H9 (cell line): ENCODE results near the gene VPS41. TPM values are rescaled to one million over a fixed set of nuclear protein-coding genes. Genes with fewer than 3 reads are reported as not detected.

Source experiments
- DNase-seq: peaks from one replicate; pipeline ENCODE4 v3.0.0-alpha.2; 2017
- H2AFZ ChIP-seq: one replicate; pipeline ENCODE4 v1.6.1; 2013; ENCODE audit warnings: mild to moderate bottlenecking, low read length, control low read depth, moderate library complexity
- H2AK5ac ChIP-seq: 2 replicates; pipeline ENCODE4 v1.6.1; 2013; ENCODE audit warnings: low read length, control low read depth, mixed read lengths; ENCODE audit not compliant: insufficient read length
- H2BK120ac ChIP-seq: one replicate; pipeline ENCODE4 v1.6.1; 2013; ENCODE audit warnings: low read depth, mild to moderate bottlenecking, low read length, control low read depth, inconsistent platforms; ENCODE audit not compliant: poor library complexity, severe bottlenecking
- H2BK12ac ChIP-seq: 2 replicates; pipeline ENCODE4 v1.6.1; 2013; ENCODE audit warnings: low read length, control low read depth, mixed read lengths, low read depth; ENCODE audit not compliant: insufficient read length
- H2BK15ac ChIP-seq: 2 replicates; pipeline ENCODE4 v1.6.1; 2013; ENCODE audit warnings: low read depth, low read length, control low read depth
- H2BK20ac ChIP-seq: one replicate; pipeline ENCODE4 v1.6.1; 2013; ENCODE audit warnings: low read depth, mild to moderate bottlenecking, low read length, control low read depth, inconsistent platforms; ENCODE audit not compliant: poor library complexity, severe bottlenecking
- H2BK5ac ChIP-seq: 2 replicates; pipeline ENCODE4 v1.6.1; 2013; ENCODE audit warnings: low read length, control low read depth, mixed read lengths; ENCODE audit not compliant: insufficient read length
- H3K14ac ChIP-seq: 2 replicates; pipeline ENCODE4 v1.6.1; 2013; ENCODE audit warnings: low read length, control low read depth; ENCODE audit not compliant: insufficient read depth
- H3K18ac ChIP-seq: 2 replicates; pipeline ENCODE4 v1.6.1; 2013; ENCODE audit warnings: low read depth, mild to moderate bottlenecking, mixed read lengths, low read length, control low read depth; ENCODE audit not compliant: insufficient read length
- H3K23ac ChIP-seq: 2 replicates; pipeline ENCODE4 v1.6.1; 2013; ENCODE audit warnings: low read length, control low read depth, mixed read lengths, low read depth; ENCODE audit not compliant: insufficient read length
- H3K23me2 ChIP-seq: 2 replicates; pipeline ENCODE4 v1.6.1; 2013; ENCODE audit warnings: low read depth, mild to moderate bottlenecking, mixed read lengths, low read length, control low read depth; ENCODE audit not compliant: insufficient read length, poor library complexity, severe bottlenecking
- H3K27ac ChIP-seq: 2 replicates; pipeline ENCODE4 v1.5.1; 2013; ENCODE audit warnings: low read length, control low read depth, mixed read lengths, low read depth; ENCODE audit not compliant: insufficient read length
- H3K27me3 ChIP-seq: 2 replicates; pipeline ENCODE4 v1.6.1; 2013; ENCODE audit warnings: low read length, control low read depth, inconsistent platforms; ENCODE audit not compliant: insufficient read depth
- H3K4ac ChIP-seq: 2 replicates; pipeline ENCODE4 v1.6.1; 2013; ENCODE audit warnings: low read depth, mild to moderate bottlenecking, control low read depth, inconsistent platforms, low read length, moderate library complexity
- H3K4me1 ChIP-seq: 2 replicates; pipeline ENCODE4 v1.6.1; 2013; ENCODE audit warnings: low read length, control low read depth, inconsistent platforms; ENCODE audit not compliant: insufficient read depth
- H3K4me2 ChIP-seq: 2 replicates; pipeline ENCODE4 v1.6.1; 2013; ENCODE audit warnings: low read length, control low read depth, mixed read lengths; ENCODE audit not compliant: insufficient read length, insufficient read depth
- H3K56ac ChIP-seq: 2 replicates; pipeline ENCODE4 v1.6.1; 2013; ENCODE audit warnings: low read depth, mild to moderate bottlenecking, mixed read lengths, low read length, control low read depth; ENCODE audit not compliant: insufficient read length
- H3K79me1 ChIP-seq: 2 replicates; pipeline ENCODE4 v1.6.1; 2013; ENCODE audit warnings: low read depth, mild to moderate bottlenecking, moderate library complexity, low read length, control low read depth, inconsistent platforms; ENCODE audit not compliant: insufficient read depth, poor library complexity, severe bottlenecking
- H3K79me2 ChIP-seq: 2 replicates; pipeline ENCODE4 v1.6.1; 2013; ENCODE audit warnings: low read length, control low read depth, inconsistent platforms; ENCODE audit not compliant: insufficient read depth
- H3K9ac ChIP-seq: 2 replicates; pipeline ENCODE4 v1.6.1; 2013; ENCODE audit warnings: low read length, control low read depth, mixed read lengths; ENCODE audit not compliant: insufficient read length; ENCODE audit errors: extremely low read depth
- H3K9me3 ChIP-seq: one replicate; pipeline ENCODE4 v1.6.1; 2013; ENCODE audit warnings: low read depth, low read length, inconsistent platforms; ENCODE audit not compliant: control insufficient read depth
- H3T11ph ChIP-seq: one replicate; pipeline ENCODE4 v1.6.1; 2013; ENCODE audit warnings: mild to moderate bottlenecking, low read length, control low read depth, inconsistent platforms
- H4K20me1 ChIP-seq: one replicate; pipeline ENCODE4 v1.6.1; 2013; ENCODE audit not compliant: control insufficient read depth, insufficient read length, insufficient read depth
- H4K5ac ChIP-seq: 2 replicates; pipeline ENCODE4 v1.6.1; 2013; ENCODE audit warnings: low read depth, mild to moderate bottlenecking, mixed read lengths, low read length, control low read depth; ENCODE audit not compliant: insufficient read length
- H4K8ac ChIP-seq: replicated peaks from 2 replicates; pipeline ENCODE4 v1.6.1; 2013; ENCODE audit warnings: low read length, control low read depth, mixed read lengths, low read depth; ENCODE audit not compliant: insufficient read length
- H4K91ac ChIP-seq: 2 replicates; pipeline ENCODE4 v1.6.1; 2013; ENCODE audit warnings: low read depth, mild to moderate bottlenecking, moderate library complexity, mixed read lengths, low read length, control low read depth; ENCODE audit not compliant: insufficient read length
- H3K27ac Mint-ChIP-seq, 3 experiments: 2 replicates in 2 of 3; 3 replicates in 1 of 3; pipeline ENCODE4 v1.8.0; 2020 to 2021; ENCODE audit warnings: mixed read lengths in 3 of 3, mild to moderate bottlenecking in 1 of 3, moderate library complexity in 1 of 3
- H3K27me3 Mint-ChIP-seq: 2 replicates; pipeline ENCODE4 v1.8.0; 2021; ENCODE audit warnings: low read depth, mild to moderate bottlenecking, moderate library complexity, mixed read lengths
- H3K36me3 Mint-ChIP-seq, 3 experiments: 2 replicates in 2 of 3; 3 replicates in 1 of 3; pipeline ENCODE4 v1.8.0; 2020 to 2021; ENCODE audit warnings: low read depth in 3 of 3, mixed read lengths in 3 of 3; ENCODE audit not compliant: insufficient read depth in 1 of 3
- H3K4me1 Mint-ChIP-seq, 2 experiments: 2 replicates each; pipeline ENCODE4 v1.8.0; 2020; ENCODE audit warnings: mixed read lengths in 2 of 2
- H3K4me3 Mint-ChIP-seq, 2 experiments: 2 replicates in 1 of 2; 3 replicates in 1 of 2; pipeline ENCODE4 v1.8.0; 2020 to 2021; ENCODE audit warnings: mild to moderate bottlenecking in 2 of 2, mixed read lengths in 2 of 2, moderate library complexity in 1 of 2
- H3K9me3 Mint-ChIP-seq, 2 experiments: 2 replicates in 1 of 2; 3 replicates in 1 of 2; pipeline ENCODE4 v1.8.0; 2020; ENCODE audit warnings: mild to moderate bottlenecking in 2 of 2, mixed read lengths in 2 of 2, moderate library complexity in 1 of 2
- CTCF ChIP-seq: fragments of 200-600 bp; sonication (generic); conservative IDR thresholded peaks from 3 replicates; pipeline ENCODE4 v1.8.0; 2021; ENCODE audit warnings: antibody characterized with exemption, mild to moderate bottlenecking
- WGBS: extraction: QIAGEN DNeasy Blood & Tissue Kit; methylation state at CpG from one replicate; pipeline ENCODE4 v1.1.7; 2013; ENCODE audit warnings: missing lambda C conversion rate, low lambda C conversion rate, mixed read lengths; ENCODE audit not compliant: insufficient read length; ENCODE audit errors: extremely low coverage; 5-methylcytosine and 5-hydroxymethylcytosine counted together
- total RNA-seq: library from RNA; stranded (reverse); gene quantifications from 2 replicates; pipeline ENCODE4 v1.2.1, GENCODE V29; 2021

The VPS41 gene
- total RNA-seq, 1 experiment from 2014 or later: 49.3 TPM

- Histone ChIP-seq H4K20me1 (peaks cover 2% of the 10 kb centered on the region), H3K79me2 (no peaks in the 10 kb centered on the region)
- no CpG with 5 or more reads among the region's 7 CpGs for WGBS
These were observed 91.5 kb downstream of the VPS41 start for GRCh38 chr7:38817526-38817925.

More at GRCh38 chr7:38817526-38817925, 91.5 kb downstream of the VPS41 start:
- peaks cover 18 to 26% (median 19%) of the 10 kb centered on the region in 3 experiments for H3K36me3 Mint-ChIP-seq
- Histone ChIP-seq H3K4me2 (no peak overlapping the region), H3K4ac (no peak overlapping the region), H2BK15ac (no peak overlapping the region), H3K56ac (no peak overlapping the region), H3K14ac (no peak overlapping the region), H3K9ac (no peak overlapping the region), H3K79me1 (no peaks in the 10 kb centered on the region), H3K4me1 (no peaks in the 10 kb centered on the region), H3K23me2 (no peaks in the 10 kb centered on the region), H3K23ac (no peak overlapping the region), H2AFZ (no peak overlapping the region), H2BK20ac (no peak overlapping the region), H2BK5ac (no peak overlapping the region), H3K9me3 (no peaks in the 10 kb centered on the region), H4K5ac (no peak overlapping the region), H2BK12ac (no peak overlapping the region), H3K27me3 (no peaks in the 10 kb centered on the region), H2BK120ac (no peak overlapping the region), H3K27ac (no peak overlapping the region), H4K8ac (no peak overlapping the region), H4K91ac (no peak overlapping the region), H3K18ac (no peak overlapping the region), H3T11ph (no peak overlapping the region), H2AK5ac (no peak overlapping the region)
- no peak overlapping the region for H3K4me3 Mint-ChIP-seq
- no peak for TF ChIP-seq CTCF
- DNase-seq: no peak
- H3K9me3 Mint-ChIP-seq: no peaks in the 10 kb centered on the region; a peak in 1 of 5 replicates
- peaks cover 5% of the 10 kb centered on the region in 2 experiments; a peak in 3 of 4 replicates for H3K4me1 Mint-ChIP-seq
- H3K27ac Mint-ChIP-seq: no peak overlapping the region
- no peaks in the 10 kb centered on the region for H3K27me3 Mint-ChIP-seq
